Glomerular endothelial cell (primary cell): ENCODE results near the gene DPAGT1. TPM values are rescaled to one million over a fixed set of nuclear protein-coding genes. Genes with fewer than 3 reads are reported as not detected.

Experiments used
- DNase-seq: peaks from one replicate; pipeline ENCODE4 v3.0.0-alpha.2; 2011; ENCODE audit warnings: low read depth, low spot score; ENCODE audit errors: extremely low read depth
- total RNA-seq: library from RNA; depleted of rRNA; stranded (reverse); fragments of >200 nt; gene quantifications from 2 replicates; pipeline ENCODE4 v1.2.3, GENCODE V29; 2015

The DPAGT1 gene
- total RNA-seq, 1 donor from 2014 or later, result 45.5 TPM

DNA sequence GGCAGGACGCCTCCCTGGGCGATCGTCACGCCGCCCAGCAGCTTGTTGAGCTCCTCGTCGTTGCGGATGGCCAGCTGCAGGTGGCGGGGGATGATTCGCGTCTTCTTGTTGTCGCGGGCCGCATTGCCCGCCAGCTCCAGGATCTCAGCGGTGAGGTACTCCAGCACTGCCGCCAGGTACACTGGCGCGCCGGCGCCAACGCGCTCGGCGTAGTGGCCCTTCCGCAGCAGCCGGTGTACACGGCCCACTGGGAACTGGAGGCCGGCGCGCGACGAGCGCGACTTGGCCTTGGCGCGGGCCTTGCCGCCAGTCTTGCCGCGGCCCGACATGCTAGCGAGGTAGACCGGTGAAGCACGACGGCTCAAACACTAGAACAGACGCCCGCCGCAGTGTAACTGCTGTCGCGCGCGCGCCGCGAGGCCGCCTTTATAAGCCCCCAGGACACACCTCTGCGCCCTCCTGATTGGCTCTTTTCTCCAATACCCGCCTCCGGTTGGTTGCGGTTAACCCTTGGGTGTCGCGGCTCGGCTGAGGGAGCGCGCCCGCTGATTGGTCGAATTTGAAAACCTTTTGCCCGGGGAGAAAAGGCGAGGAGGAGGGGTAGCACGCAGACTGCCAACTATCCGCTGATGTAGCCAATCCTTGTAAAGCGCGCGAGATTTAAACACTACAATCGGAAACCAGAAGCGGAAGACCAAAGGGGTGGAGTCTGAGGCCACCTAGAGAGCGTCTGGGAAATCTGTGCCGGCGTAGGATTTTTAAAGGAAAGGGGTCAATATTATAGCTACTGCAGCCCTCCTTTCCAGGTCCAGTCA, 6.4 kb downstream of the DPAGT1 start:
- DNase-seq, result peak; percentile 94

DNA sequence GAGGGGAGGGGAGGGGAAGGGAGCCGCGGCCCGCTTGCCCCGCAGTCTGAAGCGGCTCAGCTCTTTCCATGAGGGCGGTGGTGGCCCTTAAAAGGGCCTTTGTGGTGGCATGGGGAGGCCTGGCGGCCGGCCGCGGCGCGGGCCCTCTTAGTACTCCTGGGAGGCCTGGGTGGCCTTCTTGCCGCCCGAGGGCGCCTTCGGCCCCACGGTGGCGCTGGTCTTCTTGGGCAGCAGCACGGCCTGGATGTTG, 6.9 kb downstream of the DPAGT1 start:
- no peak for DNase-seq

DNA sequence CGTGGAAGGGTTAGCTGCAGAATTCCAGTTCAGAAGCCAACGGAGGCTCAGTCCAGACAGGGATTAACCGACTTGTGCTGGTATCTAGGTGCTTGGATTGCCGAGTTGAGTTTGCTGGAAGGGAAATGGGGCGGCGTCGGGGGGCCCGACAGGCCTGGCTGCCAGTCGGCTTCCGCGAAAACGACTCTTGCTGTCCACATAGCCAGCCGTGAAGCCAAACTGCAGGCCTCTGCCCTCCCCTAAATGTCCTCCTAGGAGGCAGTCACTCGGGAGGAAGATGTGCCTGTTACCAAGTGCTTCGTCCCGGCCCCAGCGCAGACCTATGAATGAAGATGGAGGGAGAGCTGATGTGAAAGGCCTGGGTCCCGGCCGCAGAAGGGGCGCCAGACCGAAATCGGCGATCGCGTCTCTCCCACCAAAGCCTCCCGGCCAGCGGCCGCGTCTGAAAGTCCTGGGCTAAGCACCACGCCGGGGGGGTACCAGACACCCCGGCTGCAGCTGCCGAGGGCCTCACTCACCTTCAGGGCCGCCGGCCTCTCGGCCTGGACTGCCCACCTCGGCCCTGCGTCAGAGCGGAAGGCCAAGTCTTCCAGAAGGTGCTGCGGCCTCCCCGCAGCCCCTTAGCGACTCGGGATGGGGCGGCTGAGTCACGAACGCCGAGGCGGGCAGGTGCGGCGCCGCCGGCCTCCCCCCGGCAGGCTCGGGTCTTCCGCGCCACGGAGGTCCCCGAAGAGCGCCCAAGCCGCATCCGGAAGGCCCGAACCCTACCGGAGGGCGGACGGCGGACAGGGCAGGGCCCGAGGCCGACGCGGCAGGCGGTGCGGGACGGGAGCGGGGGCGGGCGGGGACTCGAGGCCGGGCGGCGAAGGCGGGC, 7.5 kb downstream of the DPAGT1 start:
- no peak for DNase-seq

DNA sequence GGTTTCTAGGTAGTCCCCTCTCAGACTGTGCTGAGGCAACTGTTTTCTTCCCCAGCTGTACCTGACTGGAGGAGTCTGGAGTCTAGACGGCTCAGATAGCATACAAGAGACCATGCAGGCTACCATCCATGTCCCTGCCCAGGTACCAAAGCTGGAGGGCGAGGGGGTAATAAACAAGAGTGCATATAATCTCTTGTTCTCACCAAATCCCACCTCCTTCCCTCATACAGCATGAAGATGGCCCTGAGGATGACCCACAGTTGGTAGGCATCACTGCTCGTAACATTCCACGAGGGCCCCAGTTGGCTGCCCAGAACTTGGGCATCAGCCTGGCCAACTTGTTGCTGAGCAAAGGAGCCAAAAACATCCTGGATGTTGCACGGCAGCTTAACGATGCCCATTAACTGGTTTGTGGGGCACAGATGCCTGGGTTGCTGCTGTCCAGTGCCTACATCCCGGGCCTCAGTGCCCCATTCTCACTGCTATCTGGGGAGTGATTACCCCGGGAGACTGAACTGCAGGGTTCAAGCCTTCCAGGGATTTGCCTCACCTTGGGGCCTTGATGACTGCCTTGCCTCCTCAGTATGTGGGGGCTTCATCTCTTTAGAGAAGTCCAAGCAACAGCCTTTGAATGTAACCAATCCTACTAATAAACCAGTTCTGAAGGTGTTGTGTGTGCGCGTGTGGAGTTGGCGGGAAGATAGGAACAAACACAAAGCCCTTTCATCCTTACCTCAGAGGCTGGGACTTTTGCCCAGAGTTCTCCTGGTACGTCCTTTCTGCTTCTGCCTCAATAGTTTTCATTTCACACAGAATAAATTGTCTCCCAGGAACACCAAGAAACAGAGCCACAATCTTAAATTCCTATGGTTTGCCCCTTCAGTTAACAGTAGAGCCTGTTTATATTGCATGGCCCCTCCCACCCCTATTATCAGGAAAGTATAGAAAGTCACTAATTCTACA, 8.5 kb downstream of the DPAGT1 start:
- no peak for DNase-seq

DNA sequence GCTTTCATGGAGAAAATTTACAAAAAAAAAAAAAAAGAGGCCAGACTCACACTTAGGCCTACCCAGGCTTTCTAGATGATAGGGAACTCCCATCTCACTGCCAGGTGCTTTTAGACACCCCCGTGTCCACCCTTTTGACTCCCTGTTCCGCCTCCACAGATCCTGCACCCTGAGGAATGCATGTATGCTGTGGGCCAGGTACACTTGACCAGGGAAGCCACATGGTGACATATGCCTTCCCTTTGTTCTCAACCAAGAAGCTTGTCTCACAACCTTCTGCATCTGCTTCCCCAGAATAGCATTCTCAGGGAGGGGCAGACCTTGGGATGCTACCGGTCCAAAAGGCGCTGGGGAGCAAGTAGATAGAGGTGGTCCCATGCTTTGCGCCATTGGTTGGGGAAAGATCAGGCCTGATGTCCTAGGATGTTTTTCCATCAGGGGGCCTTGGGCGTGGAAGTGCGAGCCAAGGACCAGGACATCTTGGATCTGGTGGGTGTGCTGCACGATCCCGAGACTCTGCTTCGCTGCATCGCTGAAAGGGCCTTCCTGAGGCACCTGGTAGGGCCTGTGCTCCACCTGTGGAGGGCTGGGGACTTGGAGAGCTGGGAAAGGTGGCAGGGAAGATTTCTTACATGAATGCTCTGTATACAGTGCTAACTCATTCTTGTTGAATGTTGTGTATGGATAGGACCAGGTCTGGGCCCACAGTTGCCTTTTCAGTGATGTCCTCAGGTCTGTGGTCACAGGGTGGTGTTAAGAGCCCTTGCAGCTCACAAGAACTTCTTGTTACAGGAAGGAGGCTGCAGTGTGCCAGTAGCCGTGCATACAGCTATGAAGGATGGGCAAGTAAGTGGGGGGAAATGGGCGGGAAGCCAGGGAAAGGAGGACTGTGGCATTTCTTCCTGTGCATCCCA, 9.4 kb downstream of the DPAGT1 start:
- DNase-seq, result no peak

DNA sequence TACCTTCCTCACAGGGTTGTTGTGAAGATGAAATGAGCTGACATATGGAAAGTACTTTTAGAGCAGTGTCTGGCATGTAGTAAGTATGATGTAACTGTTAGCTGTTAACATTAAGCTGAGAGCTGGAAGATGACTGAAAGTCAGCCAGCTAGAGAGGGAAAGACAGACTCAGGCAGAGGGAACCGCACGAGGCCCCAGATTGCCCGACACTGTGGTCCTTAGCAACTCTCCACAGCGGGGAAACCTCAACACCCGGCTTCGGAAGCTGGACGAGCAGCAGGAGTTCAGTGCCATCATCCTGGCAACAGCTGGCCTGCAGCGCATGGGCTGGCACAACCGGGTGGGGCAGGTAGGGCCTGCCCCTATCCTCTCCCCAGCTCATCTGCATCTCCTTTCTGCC, 10.5 kb downstream of the DPAGT1 start:
- DNase-seq, result no peak

DNA sequence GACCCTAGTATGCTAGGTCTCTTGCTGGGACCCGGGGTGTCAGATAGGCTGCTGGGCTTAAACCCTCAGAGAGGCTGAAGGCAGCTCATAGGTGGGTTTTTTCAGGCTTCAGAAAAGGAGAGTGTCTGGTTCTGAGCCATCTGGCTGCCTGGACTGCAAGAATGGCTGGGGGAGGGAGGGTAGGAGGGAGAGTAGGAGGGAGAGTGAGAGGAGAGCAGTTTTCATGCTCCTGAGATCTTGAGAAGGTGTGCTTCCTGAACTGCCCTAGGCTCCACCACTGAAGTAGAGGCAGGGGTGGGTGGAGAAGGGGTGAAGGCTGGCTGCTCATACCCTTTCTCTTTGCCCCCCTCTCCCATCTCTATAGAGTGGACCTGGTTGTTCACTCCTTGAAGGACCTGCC, 12.3 kb downstream of the DPAGT1 start:
- no peak for DNase-seq

DNA sequence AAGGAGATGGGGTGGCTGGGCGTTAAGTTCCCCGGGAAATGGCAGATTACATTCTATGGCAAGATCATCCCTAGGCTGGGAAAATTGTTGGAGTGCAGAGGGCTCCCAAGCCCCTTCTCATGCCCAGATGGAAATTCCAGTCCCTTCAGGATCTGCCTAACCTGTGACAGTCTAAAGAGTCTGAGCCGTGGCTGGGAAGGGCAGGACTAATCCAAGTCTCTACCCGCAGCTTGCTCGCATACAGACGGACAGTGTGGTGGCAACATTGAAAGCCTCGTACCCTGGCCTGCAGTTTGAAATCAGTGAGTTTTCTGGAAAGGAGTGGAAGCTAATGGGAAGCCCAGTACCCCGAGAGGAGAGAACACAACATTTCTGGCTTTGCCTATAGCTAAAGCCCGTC, 13.2 kb downstream of the DPAGT1 start:
- DNase-seq, result no peak

DNA sequence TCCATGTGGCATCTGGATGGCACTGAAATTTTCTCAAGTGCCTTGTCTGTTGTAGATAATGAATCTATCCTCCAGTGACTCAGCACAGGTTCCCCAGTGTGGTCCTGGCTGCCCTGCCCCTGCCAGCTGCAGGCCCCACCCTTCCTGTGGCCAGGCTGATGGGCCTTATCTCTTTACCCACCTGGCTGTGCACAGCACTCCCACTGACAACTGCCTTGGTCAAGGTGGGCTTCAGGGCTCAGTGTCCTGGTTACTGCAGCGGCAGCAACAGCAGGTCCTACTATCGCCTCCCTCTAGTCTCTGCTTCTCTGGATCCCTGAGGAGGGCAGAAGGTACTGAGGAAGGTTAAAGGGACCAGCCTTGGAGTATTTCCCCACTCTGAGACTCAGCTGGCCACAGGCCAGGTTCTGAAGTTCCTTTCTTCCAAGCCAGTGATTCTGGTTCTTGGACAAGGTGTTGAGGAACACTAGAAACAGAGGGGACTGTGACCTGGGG, 13.9 kb downstream of the DPAGT1 start:
- no peak for DNase-seq

DNA sequence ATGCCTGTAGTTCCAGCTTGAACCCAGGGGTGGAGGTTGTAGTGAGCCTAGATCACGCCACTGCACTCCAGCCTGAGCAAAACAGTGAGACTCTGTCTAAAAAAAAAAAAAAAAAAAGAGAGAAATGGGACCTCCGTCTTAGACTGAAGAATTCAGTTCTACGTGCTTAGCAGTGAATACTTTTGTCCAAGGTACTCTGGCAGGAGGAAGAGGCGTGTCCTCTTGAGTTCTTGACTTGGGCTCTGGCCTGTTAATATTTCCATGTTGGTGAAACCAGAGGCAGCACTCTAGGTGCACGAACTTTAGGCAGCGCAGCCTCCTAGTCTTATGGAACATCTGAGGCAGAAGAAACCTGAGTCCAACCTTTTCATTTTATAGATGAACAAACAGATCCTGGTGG, 14.5 kb downstream of the DPAGT1 start:
- no peak for DNase-seq

DNA sequence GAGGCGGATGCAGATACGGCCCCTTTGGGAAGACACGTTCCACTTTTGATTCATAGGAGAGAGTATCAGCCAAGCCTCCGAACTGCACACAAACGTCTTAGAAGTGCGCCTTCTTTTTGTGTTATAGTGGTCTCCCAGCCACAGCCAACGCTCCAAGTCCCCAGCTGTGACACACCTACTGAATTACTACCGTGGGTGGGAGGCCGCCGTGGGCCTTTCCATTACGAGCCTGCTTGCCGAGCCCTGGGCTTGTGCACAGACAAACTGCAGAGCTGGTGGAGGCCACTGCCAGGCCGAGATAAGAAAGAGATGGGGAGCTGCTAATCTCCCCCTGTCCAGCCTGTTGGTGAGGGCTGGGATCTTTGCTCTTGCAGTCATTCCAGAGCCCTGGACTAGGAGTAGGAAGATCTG, 16.2 kb downstream of the DPAGT1 start:
- DNase-seq, result no peak

DNA sequence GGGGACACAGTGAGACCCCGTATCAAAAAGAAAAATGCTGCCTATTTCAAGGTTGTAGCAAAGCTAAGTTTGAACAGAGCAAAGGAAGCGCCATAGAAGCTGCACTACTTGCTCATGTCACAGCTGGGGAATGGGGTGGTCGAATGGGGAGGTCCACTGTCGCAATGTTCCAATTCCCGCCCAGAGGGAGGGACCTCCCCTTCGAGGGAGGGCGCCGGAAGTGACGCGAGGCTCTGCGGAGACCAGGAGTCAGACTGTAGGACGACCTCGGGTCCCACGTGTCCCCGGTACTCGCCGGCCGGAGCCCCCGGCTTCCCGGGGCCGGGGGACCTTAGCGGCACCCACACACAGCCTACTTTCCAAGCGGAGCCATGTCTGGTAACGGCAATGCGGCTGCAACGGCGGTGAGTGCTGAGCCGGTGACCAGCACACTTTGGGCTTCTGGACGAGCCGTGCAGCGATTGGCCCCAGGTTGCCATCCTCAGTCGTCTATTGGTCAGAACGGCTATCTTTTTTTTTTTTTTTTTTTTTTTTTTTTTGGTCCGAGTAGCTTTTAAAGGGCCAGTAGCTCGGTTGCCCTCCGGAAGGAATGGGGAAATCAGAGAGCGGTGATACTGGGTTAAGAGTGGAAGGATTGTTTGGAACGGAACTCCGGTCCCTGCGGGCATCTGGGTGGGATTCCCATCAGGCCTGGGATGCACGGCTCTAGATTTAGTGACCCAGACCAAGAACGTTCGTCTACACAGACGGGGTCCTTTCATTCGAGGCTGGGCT, 16.8 kb downstream of the DPAGT1 start, which contains the start of gene HMBS:
Gene HMBS (plus strand): TSS at position 219 of the 774 bp plus-strand sequence. CDS start 153 bp downstream, at position 372.
- DNase-seq, result no peak

DNA sequence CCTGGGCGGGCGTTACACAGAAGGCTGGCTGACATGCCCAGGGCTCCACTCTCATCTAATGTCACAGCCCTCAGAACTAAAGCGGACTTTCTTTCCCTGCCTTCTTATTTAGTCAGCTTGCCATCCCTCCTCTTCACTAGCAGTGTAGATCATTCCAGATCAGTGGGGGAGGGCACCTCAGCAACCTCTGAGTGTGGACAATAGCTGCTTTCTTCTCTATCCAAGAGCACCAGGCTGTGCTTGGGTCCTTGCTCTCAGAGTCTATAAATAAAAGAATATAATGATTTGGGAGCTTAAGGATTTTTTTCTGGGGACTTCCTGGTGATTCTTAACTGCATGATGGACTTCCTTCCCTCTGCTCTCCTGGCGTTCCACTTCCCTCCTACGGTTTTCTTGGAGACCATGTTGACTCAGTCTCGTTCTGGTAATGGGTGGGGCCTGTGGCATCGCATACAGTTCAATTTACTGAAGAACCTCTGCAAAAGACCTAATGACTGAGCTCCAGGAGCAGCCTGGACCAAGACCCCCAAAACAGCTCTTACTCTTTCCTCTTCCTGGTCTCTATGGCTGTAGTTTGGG, 19.9 kb downstream of the DPAGT1 start:
- no peak for DNase-seq

DNA sequence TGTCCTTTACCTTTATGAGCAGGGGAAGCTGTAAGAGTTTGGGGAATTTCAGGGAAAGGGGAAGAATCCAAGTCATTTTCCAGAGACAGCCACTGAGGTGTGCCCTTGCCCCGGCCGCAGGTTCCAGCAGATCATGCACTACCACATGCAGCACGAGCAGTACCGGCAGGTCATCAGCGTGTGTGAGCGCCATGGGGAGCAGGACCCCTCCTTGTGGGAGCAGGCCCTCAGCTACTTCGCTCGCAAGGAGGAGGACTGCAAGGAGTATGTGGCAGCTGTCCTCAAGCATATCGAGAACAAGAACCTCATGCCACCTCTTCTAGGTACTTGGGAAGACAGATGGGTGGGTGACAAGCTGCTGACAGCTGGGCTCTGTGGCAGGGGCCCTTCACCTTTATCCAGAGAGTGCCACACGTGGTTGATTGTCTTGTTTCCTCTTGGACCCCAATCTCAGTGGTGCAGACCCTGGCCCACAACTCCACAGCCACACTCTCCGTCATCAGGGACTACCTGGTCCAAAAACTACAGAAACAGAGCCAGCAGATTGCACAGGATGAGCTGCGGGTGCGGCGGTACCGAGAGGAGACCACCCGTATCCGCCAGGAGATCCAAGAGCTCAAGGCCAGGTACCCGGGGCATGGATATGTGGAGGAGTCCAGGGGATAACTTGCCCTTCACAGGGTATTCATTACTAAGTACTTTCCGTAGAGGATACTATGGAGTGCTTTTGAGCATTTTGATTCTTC, 22.8 kb downstream of the DPAGT1 start:
- no peak for DNase-seq

DNA sequence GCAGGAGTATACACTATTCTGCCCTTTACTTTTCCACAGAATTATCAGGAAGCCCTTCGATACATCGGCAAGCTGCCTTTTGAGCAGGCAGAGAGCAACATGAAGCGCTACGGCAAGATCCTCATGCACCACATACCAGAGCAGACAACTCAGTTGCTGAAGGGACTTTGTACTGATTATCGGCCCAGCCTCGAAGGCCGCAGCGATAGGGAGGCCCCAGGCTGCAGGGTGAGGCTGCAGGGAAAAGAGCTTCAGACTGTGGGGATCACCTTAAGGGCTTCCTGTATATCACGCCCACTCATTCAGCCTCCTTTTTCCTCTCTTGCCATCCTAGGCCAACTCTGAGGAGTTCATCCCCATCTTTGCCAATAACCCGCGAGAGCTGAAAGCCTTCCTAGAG, 23.8 kb downstream of the DPAGT1 start:
- no peak for DNase-seq

DNA sequence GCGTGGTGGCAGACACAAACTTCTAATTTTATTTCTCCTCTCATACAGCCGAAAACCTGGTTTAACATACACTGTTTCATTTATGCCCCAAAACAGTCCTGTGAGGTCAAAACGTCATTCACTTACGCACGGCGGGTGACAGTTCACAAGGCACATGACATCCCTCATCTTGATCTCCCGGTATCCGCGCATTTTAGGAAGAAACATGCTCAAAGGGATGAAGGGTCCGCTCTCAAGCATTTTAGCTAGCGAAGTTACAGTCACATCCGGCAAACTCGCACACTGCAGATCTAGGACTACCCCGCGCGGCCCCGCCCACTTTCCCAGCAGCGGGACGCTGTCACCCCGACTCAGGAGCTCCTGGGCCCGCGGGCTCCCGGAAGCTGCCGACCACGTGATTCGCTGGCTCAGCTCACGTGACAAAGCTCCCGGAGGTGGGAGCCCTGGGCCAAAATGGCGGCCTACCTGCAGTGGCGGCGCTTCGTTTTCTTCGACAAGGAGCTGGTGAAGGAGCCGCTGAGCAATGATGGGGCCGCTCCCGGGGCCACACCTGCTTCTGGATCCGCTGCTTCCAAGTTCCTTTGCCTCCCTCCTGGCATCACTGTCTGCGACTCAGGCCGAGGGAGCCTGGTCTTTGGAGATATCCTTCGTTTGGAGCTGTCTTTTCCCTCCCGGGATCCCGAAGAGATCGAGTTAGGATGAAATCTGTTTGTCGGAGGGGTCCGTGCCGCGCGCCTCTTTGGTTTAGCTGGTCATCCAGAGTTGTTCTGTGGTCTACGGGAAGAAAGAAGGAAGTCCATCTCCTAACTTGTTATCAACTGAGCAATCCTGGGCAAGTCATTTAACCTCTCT, 34.1 kb downstream of the DPAGT1 start, which contains the start of gene VPS11:
Gene VPS11 (plus strand): TSS at position 448 of the 852 bp plus-strand sequence. CDS start 6 bp downstream, at position 454.
- DNase-seq, result peak; percentile 71

DNA sequence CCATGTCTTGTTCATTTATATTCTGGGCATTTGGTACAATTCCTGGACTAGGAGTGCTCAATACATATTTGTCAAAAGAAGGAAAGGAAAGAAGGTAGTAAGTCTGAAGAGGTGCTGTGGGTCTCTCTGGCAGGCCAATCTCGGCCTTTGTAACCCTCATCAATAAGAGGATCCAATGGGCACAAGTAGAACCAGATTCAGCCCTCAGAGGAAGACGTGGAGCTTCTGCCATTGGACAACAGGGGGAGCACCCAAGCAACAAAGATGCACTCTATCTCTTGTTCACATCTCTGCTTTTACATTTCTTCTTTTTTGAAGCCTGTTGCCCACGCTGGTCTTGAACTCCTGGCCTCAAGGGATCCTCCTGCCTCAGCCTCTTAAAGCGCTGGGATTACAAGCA, 36.3 kb downstream of the DPAGT1 start:
- DNase-seq, result no peak
